Caco-2 (cell line): Measurements from ENCODE around the gene SETX. TPM values are rescaled to one million over a fixed set of nuclear protein-coding genes. Genes with fewer than 3 reads are reported as not detected.

Source experiments
- BruUV-seq: library from RNA; stranded (reverse); fragments of 400-500 nt; replicated peaks from 2 replicates; lab custom pipeline; 2021; lab: Mats Ljungman, UMichigan
- CTCF ChIA-PET: fragments of 300-600 bp; sonication (Branson Sonifier 250); formaldehyde crosslinking; loops from one replicate; lab custom pipeline; 2022; ENCODE audit warnings: antibody characterized with exemption; lab: Charles Lee
- POLR2A ChIA-PET: fragments of 300-600 bp; sonication (Branson Sonifier 250); formaldehyde crosslinking; loops from one replicate; lab custom pipeline; 2022; ENCODE audit warnings: antibody characterized with exemption; lab: Charles Lee
- DNase-seq, 2 experiments: peaks; one replicate each; pipeline versions ENCODE4 v3.0.0 to v3.0.0-alpha.2; 2020 to 2022
- H3K27me3 ChIP-seq: replicated peaks from 2 replicates; pipeline ENCODE4 v1.6.0; 2011; ENCODE audit warnings: low read length; ENCODE audit not compliant: control insufficient read depth, insufficient read depth
- H3K36me3 ChIP-seq: 2 replicates; pipeline ENCODE4 v1.5.1; 2011; ENCODE audit warnings: low read length; ENCODE audit not compliant: control insufficient read depth, insufficient read depth
- H3K4me1 ChIP-seq: fragments of 250-450 bp; sonication (Bioruptor Pico); 2 replicates; pipeline ENCODE4 v1.5.1; 2020; ENCODE audit warnings: mild to moderate bottlenecking
- H3K4me3 ChIP-seq: 2 replicates; pipeline ENCODE4 v1.5.1; 2011; ENCODE audit warnings: low read depth, mild to moderate bottlenecking, control low read depth, low read length
- H3K9me3 ChIP-seq: fragments of 250-450 bp; sonication (Bioruptor Pico); 2 replicates; pipeline ENCODE4 v1.5.1; 2020; ENCODE audit warnings: mild to moderate bottlenecking, moderate library complexity
- H3K27ac Mint-ChIP-seq: one replicate; pipeline ENCODE4 v1.8.0; 2022; ENCODE audit warnings: mixed read lengths; ENCODE audit not compliant: unreplicated experiment
- H3K27me3 Mint-ChIP-seq: one replicate; pipeline ENCODE4 v1.8.0; 2022; ENCODE audit warnings: mixed read lengths; ENCODE audit not compliant: insufficient read depth, unreplicated experiment
- H3K36me3 Mint-ChIP-seq: one replicate; pipeline ENCODE4 v1.8.0; 2022; ENCODE audit warnings: mild to moderate bottlenecking, mixed read lengths; ENCODE audit not compliant: insufficient read depth, unreplicated experiment
- H3K4me1 Mint-ChIP-seq: one replicate; pipeline ENCODE4 v1.8.0; 2022; ENCODE audit warnings: low read depth, mixed read lengths; ENCODE audit not compliant: unreplicated experiment
- H3K4me3 Mint-ChIP-seq: one replicate; pipeline ENCODE4 v1.8.0; 2022; ENCODE audit warnings: mild to moderate bottlenecking, moderate library complexity, mixed read lengths; ENCODE audit not compliant: unreplicated experiment
- H3K9me3 Mint-ChIP-seq: one replicate; pipeline ENCODE4 v1.8.0; 2022; ENCODE audit warnings: mixed read lengths; ENCODE audit not compliant: unreplicated experiment
- CTCF ChIP-seq, 2 experiments: fragments of 200-600 bp in 1 of 2; IDR thresholded peaks; 1 replicate in 1 of 2; 2 replicates in 1 of 2; pipeline versions ENCODE4 v1.5.1 to v1.8.0; 2011 to 2022; ENCODE audit warnings: antibody characterized with exemption in 1 of 2, control low read depth in 1 of 2, inconsistent platforms in 1 of 2, low read depth in 1 of 2, low read length in 1 of 2, mild to moderate bottlenecking in 1 of 2, moderate library complexity in 1 of 2; ENCODE audit not compliant: insufficient read depth in 1 of 2, severe bottlenecking in 1 of 2, unreplicated experiment in 1 of 2
- intact Hi-C: fragments of 100-400 bp; cut with micrococcal nuclease; formaldehyde crosslinking; loops from one replicate; pipeline ENCODE4 v1.10.0; 2022; ENCODE audit not compliant: unreplicated experiment
- total RNA-seq: library from RNA; stranded (reverse); gene quantifications from 2 replicates; pipeline ENCODE4 v1.2.3, GENCODE V29; 2022

SETX gene
- total RNA-seq, 1 experiment from 2014 or later: 31.1 TPM

GRCh38 chr9:132228062-132228461, 126.7 kb downstream of the SETX start:
- no peak for DNase-seq
- Histone ChIP-seq H3K4me1 (no peaks in the 10 kb centered on the region), H3K27me3 (no peaks in the 10 kb centered on the region; the same call in none of the 2 replicates), H3K9me3 (no peaks in the 10 kb centered on the region), H3K4me3 (no peak overlapping the region), H3K36me3 (no peaks in the 10 kb centered on the region)
- POLR2A ChIA-PET: no interaction called here
- Mint-ChIP-seq H3K27me3 (peaks cover 26% of the 10 kb centered on the region), H3K4me3 (no peak overlapping the region), H3K27ac (no peak overlapping the region), H3K36me3 (no peaks in the 10 kb centered on the region), H3K4me1 (no peaks in the 10 kb centered on the region), H3K9me3 (no peaks in the 10 kb centered on the region)
- CTCF ChIA-PET: no interaction called here
- intact Hi-C loops: no loop called here
- TF ChIP-seq CTCF (IDR thresholded peaks at IDR 0.05; ENCODE audit: insufficient read depth in 1 of 2, low read depth in 1 of 2, low read length in 1 of 2, severe bottlenecking in 1 of 2, unreplicated experiment in 1 of 2): no peak
- no TSS peak for BruUV-seq

GRCh38 chr9:132226571-132227430, 128.0 kb downstream of the SETX start:
- H3K27ac Mint-ChIP-seq: no peak overlapping the region
- no peaks in the 10 kb centered on the region for H3K4me1 ChIP-seq
- intact Hi-C loops: no loop called here
- ChIA-PET POLR2A (no interaction called here), CTCF (interaction anchor here (0.6 kb wide), 1 partner anchor 36 kb away, joined by 4 read pairs; no protein-coding TSS in a partner anchor)
- no peak for DNase-seq
- no peaks in the 10 kb centered on the region for H3K9me3 ChIP-seq
- TF ChIP-seq CTCF (IDR thresholded peaks at IDR 0.05; ENCODE audit: insufficient read depth in 1 of 2, low read depth in 1 of 2, low read length in 1 of 2, severe bottlenecking in 1 of 2, unreplicated experiment in 1 of 2): no peak
- no peaks in the 10 kb centered on the region for H3K36me3 ChIP-seq
- H3K4me3 Mint-ChIP-seq: no peak overlapping the region
- peaks cover 29% of the 10 kb centered on the region for H3K27me3 Mint-ChIP-seq
- H3K4me1 Mint-ChIP-seq: no peaks in the 10 kb centered on the region
- no peak overlapping the region for H3K4me3 ChIP-seq
- H3K9me3 Mint-ChIP-seq: no peaks in the 10 kb centered on the region
- H3K27me3 ChIP-seq: no peaks in the 10 kb centered on the region; the same call in none of the 2 replicates
- H3K36me3 Mint-ChIP-seq: no peaks in the 10 kb centered on the region
- no TSS peak for BruUV-seq

- ChIA-PET CTCF (no interaction called here), POLR2A (no interaction called here)
- H3K9me3 Mint-ChIP-seq: no peaks in the 10 kb centered on the region
- no peak for TF ChIP-seq CTCF (IDR thresholded peaks at IDR 0.05; ENCODE audit: insufficient read depth in 1 of 2, low read depth in 1 of 2, low read length in 1 of 2, severe bottlenecking in 1 of 2, unreplicated experiment in 1 of 2)
- no peak overlapping the region for H3K27ac Mint-ChIP-seq
- intact Hi-C loops: no loop called here
- no peaks in the 10 kb centered on the region for H3K36me3 Mint-ChIP-seq
- H3K36me3 ChIP-seq: no peaks in the 10 kb centered on the region
- no peaks in the 10 kb centered on the region for H3K9me3 ChIP-seq
- H3K27me3 Mint-ChIP-seq: peaks cover 31% of the 10 kb centered on the region
- H3K4me1 Mint-ChIP-seq: no peaks in the 10 kb centered on the region
- no peak for DNase-seq
- H3K4me3 Mint-ChIP-seq: no peak overlapping the region
- H3K27me3 ChIP-seq: no peaks in the 10 kb centered on the region; the same call in none of the 2 replicates
- H3K4me3 ChIP-seq: no peak overlapping the region
- H3K4me1 ChIP-seq: no peaks in the 10 kb centered on the region
- BruUV-seq: no TSS peak
Measured at GRCh38 chr9:132224645-132225044, 130.1 kb downstream of the SETX start.
